Fibroblast of pulmonary artery (primary cell): ENCODE data around the gene AVPR1B.
A peak's percentile ranks its signal among the peaks of the same experiment; 100 is the strongest.

Experiments
- DNase-seq: peaks from one replicate; pipeline ENCODE4 v3.0.0-alpha.2; 2010; ENCODE audit warnings: low read depth
- H3K4me3 ChIP-seq: replicated peaks from 2 replicates; pipeline ENCODE4 v1.5.1; 2011; ENCODE audit warnings: low read depth, mild to moderate bottlenecking, control low read depth, low read length, moderate library complexity
- TF ChIP-seq, protein P1 (sequence below): IDR thresholded peaks from 2 replicates; pipeline ENCODE4 v1.5.1; 2011; ENCODE audit warnings: mild to moderate bottlenecking, control low read depth, low read length, inconsistent platforms; ENCODE audit errors: missing control alignments

The AVPR1B gene

DNA sequence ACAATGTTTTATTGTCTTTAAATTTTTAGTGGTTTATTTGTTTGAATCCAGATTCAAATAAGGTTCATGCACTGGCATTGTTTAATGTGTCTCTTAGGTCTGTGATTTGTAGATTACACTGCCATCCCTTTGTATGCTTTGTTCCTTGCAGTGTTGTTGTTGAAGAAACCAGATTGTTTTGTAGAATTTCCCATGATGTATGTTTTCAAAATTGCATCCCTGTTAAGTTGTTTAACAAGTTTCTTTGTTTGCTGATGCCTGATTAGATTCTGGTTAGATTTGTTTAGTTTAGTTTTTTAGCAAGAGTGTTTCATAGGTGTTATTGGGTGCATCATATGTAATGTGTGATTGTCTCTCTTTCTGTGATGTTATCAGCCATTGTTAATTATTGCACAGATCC, 5.5 kb upstream of the AVPR1B start:
- no peak overlapping the region for H3K4me3 ChIP-seq
- DNase-seq: no peak
- TF ChIP-seq, protein P1, sequence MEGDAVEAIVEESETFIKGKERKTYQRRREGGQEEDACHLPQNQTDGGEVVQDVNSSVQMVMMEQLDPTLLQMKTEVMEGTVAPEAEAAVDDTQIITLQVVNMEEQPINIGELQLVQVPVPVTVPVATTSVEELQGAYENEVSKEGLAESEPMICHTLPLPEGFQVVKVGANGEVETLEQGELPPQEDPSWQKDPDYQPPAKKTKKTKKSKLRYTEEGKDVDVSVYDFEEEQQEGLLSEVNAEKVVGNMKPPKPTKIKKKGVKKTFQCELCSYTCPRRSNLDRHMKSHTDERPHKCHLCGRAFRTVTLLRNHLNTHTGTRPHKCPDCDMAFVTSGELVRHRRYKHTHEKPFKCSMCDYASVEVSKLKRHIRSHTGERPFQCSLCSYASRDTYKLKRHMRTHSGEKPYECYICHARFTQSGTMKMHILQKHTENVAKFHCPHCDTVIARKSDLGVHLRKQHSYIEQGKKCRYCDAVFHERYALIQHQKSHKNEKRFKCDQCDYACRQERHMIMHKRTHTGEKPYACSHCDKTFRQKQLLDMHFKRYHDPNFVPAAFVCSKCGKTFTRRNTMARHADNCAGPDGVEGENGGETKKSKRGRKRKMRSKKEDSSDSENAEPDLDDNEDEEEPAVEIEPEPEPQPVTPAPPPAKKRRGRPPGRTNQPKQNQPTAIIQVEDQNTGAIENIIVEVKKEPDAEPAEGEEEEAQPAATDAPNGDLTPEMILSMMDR: no peak

DNA sequence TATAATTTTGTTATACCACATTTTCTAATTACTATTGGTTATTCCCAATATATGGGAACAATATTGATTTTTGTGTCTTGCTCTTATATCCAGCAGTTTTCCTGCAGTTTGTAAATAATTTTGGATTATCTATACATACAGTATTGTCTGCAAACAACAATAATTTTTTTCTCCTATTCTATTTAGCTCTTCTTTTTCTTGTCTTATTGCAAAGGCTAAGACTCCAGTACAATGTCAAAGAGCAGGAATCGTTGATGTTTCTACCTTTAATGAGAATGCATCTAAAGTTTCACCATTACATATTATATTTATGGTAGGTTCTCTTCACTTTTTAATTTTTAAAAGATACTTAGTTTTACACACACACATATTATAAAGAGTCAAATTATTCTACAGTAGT, 4.1 kb upstream of the AVPR1B start:
- TF ChIP-seq, protein P1: no peak
- no peak for DNase-seq
- no peak overlapping the region for H3K4me3 ChIP-seq

DNA sequence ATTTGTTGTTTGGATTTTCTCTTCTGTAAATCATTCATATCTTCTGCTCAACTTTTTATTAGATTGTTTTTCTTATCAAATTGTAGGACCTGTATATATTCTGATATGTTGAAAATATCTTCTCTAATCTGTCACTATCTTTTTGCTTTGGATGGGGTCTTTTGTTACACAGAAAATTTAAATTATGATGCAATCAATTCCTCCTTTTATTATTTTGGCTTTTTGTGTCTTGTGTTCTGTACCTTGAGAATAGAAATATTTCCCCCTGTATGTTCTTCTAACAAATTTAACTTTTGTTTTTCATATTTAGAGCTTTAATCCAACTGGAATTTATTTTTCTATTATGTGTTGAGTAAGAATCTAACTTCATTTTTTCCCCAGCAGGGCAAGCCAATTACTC, 3.2 kb upstream of the AVPR1B start:
- TF ChIP-seq, protein P1: no peak
- no peak overlapping the region for H3K4me3 ChIP-seq
- DNase-seq: no peak

DNA sequence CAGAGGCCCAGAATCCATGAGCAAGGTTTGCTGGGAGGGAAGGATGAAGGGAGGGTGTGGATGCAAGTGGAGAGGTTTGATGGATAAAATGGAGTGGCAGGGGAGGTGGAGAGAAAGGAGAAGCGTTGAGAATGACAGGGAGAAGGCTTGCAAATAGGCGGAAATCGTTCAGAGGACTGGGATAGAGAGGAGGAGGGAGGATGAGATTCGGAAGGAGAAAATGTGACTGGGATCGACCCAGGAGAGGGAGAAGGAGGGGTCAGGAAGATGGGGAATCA, 376 bp downstream of the AVPR1B start:
- DNase-seq: no peak
- peak overlapping the region; percentile 21 for H3K4me3 ChIP-seq
- TF ChIP-seq, protein P1: no peak

DNA sequence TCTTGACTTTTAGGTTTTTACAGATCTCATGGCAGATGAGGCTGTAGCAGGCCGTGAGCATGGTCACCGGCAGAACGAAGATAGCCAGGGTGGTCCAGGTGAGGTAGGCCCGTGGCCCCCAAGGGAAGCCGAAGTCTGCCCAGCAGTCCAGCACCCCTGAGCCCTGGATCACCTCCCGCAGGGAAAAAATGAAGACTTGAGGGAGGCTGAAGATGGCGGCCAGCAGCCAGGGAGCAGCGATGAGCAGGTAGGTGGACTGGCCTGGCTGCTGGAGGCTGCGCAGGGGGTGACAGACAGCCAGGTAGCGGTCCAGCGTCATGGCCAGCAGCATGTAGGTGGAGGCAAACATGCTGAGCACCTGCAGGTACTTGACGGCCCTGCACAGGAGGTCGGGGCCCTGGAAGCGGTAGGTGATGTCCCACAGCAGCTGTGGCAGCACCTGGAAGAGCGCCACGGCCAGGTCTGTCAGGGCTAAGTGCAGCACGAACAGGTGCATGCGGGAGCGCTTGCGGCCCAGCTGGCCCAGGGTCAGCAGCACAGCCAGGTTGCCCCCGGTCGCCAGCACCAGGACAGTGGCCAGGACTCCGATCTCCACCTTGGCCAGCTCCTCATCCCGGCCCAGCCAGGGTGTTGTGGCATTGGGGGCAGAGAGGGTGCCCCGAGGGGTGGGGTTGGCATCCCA, 856 bp downstream of the AVPR1B start:
- DNase-seq: no peak
- TF ChIP-seq, protein P1: no peak
- H3K4me3 ChIP-seq: no peak overlapping the region

DNA sequence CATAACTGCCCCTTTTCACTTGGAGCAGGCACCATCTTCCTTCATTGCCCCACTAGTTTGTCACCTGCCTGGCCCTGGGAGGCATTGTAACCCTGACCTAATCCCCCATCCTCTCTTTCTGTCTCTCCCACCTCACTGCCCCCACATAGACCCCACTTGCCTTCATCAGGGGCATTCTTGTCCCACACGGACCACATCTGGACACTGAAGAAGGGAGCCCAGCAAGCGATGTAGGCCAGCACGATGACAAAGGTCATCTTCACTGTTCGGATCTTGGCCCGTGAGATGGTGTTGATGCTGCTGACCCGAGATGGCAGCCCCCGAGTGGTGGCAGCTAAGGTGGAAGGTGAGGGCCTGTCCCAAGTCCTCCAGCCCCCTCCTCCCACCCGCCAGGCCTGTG, 1.4 kb downstream of the AVPR1B start:
- no peak for DNase-seq
- no peak overlapping the region for H3K4me3 ChIP-seq
- TF ChIP-seq, protein P1: no peak

DNA sequence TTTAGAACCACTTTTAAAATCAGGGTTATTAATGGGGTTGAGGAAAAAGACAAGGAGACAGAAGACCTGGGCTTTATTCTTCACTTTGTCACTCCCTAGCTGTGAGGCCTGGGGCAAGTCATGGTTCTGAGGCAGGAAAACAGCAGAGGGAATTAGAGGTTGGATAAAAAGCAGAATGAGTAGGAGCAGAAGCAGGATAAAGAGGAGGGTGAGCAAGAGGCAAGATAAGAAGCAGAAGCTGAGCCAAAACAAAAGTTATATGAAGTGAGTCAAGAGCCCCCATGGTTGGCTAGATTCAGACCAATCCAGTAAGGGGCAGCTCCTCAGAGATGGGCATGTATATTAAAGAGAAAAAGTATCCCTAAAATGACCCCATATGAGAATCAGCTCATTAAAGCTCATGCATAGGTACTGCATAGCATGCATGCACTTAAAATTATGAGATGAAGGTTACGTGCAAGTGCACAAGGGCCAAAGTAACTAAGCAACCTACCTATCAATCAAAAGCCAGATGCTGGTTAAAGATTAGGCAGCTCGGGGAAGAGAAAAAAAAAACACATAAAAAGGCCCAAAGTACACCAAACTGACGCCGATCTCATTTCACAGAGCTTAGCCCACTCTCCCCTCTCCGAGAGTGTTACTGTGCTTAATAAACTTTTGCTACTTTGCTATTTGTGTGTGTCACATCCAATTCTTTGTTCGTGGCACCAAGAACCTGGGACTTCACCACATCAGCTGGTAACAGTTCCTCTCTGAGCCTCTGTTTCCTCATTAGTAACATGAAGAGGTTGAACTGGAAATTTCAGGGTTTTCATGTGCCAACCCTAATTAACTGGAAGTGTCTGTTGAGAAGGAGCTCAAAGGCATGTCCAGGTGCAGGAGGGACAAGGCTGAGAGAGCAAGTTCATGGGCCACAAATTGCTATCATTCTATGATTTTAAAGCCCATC, 2.2 kb downstream of the AVPR1B start:
- no peak overlapping the region for H3K4me3 ChIP-seq
- DNase-seq: peak; percentile 12
- TF ChIP-seq, protein P1: no peak
